Glutamatergic neuron (in vitro differentiated cells): ENCODE results near the gene CLRN1. TPM values are rescaled to one million over a fixed set of nuclear protein-coding genes. Genes with fewer than 3 reads are reported as not detected.

Experiments used
- DNase-seq: peaks from one replicate; pipeline ENCODE4 v3.0.0; 2022
- H3K27ac Mint-ChIP-seq: one replicate; pipeline ENCODE4 v1.8.0; 2020; ENCODE audit warnings: mild to moderate bottlenecking, mixed read lengths, inconsistent platforms; ENCODE audit not compliant: unreplicated experiment
- H3K27me3 Mint-ChIP-seq: one replicate; pipeline ENCODE4 v1.8.0; 2020; ENCODE audit warnings: mild to moderate bottlenecking, moderate library complexity, mixed read lengths, inconsistent platforms; ENCODE audit not compliant: unreplicated experiment
- H3K36me3 Mint-ChIP-seq: one replicate; pipeline ENCODE4 v1.8.0; 2020; ENCODE audit warnings: mild to moderate bottlenecking, mixed read lengths, inconsistent platforms; ENCODE audit not compliant: unreplicated experiment
- H3K4me1 Mint-ChIP-seq: one replicate; pipeline ENCODE4 v1.8.0; 2020; ENCODE audit warnings: mild to moderate bottlenecking, low read depth, mixed read lengths, inconsistent platforms; ENCODE audit not compliant: unreplicated experiment
- H3K4me3 Mint-ChIP-seq: one replicate; pipeline ENCODE4 v1.8.0; 2020; ENCODE audit warnings: mild to moderate bottlenecking, mixed read lengths, inconsistent platforms; ENCODE audit not compliant: unreplicated experiment
- H3K9me3 Mint-ChIP-seq: one replicate; pipeline ENCODE4 v1.8.0; 2020; ENCODE audit warnings: mild to moderate bottlenecking, moderate library complexity, mixed read lengths, inconsistent platforms; ENCODE audit not compliant: unreplicated experiment
- total RNA-seq: library from RNA; stranded (reverse); fragmentation: NEBNext Ultra II Directional; extraction: Animal tissue kit (Norgen Biotek cat#: 25700); gene quantifications from one replicate; pipeline ENCODE4 v1.2.1, GENCODE V29; 2021; ENCODE audit not compliant: unreplicated experiment
- TF ChIP-seq, protein P1 (sequence below): fragments of 200-600 bp; sonication (generic); IDR thresholded peaks from one replicate; pipeline ENCODE4 v1.5.0; 2021; ENCODE audit not compliant: partially characterized antibody, unreplicated experiment

CLRN1 gene
- total RNA-seq, 1 donor from 2014 or later = not detected

DNA sequence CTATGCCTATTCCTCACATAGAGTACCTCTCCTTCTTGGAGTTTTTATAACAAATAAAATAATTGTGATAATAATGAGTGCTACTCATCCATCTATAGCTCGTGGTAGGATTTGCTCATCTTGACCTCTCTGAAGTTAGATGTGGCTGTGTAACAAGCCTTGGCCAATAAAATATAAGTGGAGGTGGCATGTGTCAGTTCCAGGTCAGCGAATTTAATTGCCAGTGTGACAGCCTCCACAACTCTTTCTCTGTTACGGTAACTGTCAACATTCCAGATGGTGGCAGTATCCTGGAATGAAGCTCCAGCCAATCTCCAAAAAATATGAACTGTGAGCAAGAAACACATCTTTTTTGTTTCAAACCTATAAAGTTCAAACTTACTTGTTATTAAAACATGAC is 13.8 kb downstream of the CLRN1 start:
- H3K4me1 Mint-ChIP-seq = no peaks in the 10 kb centered on the region
- peaks cover 3% of the 10 kb centered on the region for H3K27me3 Mint-ChIP-seq
- H3K27ac Mint-ChIP-seq = no peak overlapping the region
- no peaks in the 10 kb centered on the region for H3K9me3 Mint-ChIP-seq
- no peak overlapping the region for H3K4me3 Mint-ChIP-seq
- TF ChIP-seq, protein P1, sequence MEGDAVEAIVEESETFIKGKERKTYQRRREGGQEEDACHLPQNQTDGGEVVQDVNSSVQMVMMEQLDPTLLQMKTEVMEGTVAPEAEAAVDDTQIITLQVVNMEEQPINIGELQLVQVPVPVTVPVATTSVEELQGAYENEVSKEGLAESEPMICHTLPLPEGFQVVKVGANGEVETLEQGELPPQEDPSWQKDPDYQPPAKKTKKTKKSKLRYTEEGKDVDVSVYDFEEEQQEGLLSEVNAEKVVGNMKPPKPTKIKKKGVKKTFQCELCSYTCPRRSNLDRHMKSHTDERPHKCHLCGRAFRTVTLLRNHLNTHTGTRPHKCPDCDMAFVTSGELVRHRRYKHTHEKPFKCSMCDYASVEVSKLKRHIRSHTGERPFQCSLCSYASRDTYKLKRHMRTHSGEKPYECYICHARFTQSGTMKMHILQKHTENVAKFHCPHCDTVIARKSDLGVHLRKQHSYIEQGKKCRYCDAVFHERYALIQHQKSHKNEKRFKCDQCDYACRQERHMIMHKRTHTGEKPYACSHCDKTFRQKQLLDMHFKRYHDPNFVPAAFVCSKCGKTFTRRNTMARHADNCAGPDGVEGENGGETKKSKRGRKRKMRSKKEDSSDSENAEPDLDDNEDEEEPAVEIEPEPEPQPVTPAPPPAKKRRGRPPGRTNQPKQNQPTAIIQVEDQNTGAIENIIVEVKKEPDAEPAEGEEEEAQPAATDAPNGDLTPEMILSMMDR = no peak
- DNase-seq = no peak
- H3K36me3 Mint-ChIP-seq = no peaks in the 10 kb centered on the region

DNA sequence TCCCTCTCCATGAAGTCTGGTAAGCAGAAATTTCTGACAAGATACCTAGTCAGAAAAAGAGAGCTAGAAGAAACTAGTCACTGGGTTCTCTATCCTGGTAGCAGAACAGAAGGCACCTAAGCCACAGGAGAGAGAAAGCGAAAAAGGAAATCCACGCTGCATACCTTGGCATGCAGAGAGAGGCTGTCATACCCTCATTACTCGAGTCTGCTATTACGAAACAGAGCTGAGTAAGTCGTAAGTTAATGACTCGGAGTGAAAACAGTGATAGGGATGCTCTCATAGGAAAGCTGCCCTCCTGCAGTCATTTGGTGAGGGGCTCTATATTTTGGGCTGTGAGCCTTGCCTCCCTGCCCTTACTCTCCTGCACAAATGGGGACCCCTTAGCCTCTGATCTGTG is 16.2 kb downstream of the CLRN1 start:
- Mint-ChIP-seq H3K36me3 (no peaks in the 10 kb centered on the region), H3K27me3 (peaks cover 3% of the 10 kb centered on the region), H3K4me1 (no peaks in the 10 kb centered on the region), H3K4me3 (no peak overlapping the region), H3K27ac (no peak overlapping the region), H3K9me3 (no peaks in the 10 kb centered on the region)
- TF ChIP-seq, protein P1 = no peak
- no peak for DNase-seq

DNA sequence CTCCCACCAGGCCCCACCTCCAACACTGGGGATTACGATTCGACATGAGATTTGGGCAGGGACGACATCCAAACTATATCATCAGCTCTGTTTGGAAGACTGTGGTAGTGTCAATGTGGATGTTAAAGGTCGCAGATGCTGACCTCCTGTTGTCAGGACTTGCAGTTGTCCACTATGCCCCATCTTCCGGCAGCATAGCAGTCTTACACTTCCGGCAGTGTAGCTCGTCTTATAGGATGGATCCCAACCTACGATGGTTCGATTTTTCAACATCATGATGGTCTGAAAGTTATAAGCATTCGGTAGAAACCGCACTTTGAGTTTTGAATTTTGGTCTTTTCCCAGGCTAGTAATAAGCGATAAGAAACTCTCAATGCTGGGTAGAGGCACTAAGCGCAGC is 20.6 kb downstream of the CLRN1 start:
- Mint-ChIP-seq H3K9me3 (no peaks in the 10 kb centered on the region), H3K4me1 (no peaks in the 10 kb centered on the region), H3K27ac (no peak overlapping the region), H3K36me3 (no peaks in the 10 kb centered on the region), H3K27me3 (peaks cover 1% of the 10 kb centered on the region), H3K4me3 (no peak overlapping the region)
- no peak for DNase-seq
- TF ChIP-seq, protein P1 = no peak

DNA sequence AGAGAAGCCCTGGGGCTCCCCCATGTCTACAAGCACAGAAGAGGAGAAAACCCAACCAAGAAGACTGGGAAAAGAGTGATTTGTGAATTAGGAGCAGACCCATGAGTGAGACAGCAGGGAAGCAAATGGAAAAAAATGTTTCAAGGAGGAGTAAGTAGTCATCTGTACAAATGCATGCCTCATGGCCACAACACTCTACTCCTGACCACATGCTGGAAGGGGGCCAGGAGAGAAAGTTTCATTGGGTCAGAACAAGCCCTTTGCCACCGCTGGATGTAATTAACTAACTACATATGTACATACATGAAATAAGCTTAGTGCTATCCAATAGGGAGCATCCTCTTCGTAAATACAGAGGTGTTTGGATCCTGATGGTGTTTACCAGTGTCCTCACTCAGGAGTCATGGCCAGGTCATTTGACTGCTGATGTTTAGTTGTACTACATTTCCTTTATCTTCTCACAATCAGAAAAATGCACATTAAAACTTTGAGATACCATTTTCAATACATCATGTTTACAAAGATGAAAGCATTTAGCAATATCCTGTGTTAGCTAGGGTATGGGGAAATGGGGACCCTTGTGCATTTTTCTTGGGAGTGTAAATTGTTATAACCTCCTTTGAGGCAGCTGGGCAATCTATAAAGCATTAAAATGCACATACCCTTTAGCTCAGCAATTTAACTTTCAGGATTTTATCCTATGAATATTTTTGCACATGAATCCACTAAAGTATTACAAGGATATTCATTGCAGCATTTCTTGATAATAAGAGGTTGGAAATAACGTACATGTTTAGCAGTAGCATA is 27.1 kb downstream of the CLRN1 start:
- Mint-ChIP-seq H3K36me3 (no peaks in the 10 kb centered on the region), H3K27me3 (peaks cover 2% of the 10 kb centered on the region), H3K4me3 (no peak overlapping the region), H3K4me1 (no peaks in the 10 kb centered on the region), H3K9me3 (peaks cover 1% of the 10 kb centered on the region), H3K27ac (no peak overlapping the region)
- DNase-seq = no peak
- TF ChIP-seq, protein P1 = no peak

DNA sequence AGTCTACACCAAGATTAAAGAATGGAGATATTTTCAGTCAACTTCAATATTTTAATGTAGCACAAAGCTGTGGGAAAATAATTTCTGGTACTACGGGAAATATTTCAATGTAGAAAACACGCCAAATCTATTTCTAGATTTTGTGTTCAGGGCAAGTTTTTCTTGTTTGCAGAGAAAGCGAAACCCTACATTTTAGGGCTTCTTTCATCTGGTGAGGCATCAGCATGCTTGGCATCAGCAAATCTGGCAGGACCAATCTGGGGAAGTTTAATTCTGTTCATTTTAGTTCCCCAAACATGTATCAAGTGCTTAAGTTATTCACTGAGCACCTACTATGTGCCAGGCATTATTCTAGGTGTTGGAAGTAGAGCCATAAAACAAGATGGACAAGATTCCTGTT is 30.3 kb downstream of the CLRN1 start:
- Mint-ChIP-seq H3K4me1 (no peaks in the 10 kb centered on the region), H3K27me3 (peaks cover 2% of the 10 kb centered on the region), H3K36me3 (no peaks in the 10 kb centered on the region), H3K4me3 (no peak overlapping the region), H3K9me3 (peaks cover 1% of the 10 kb centered on the region), H3K27ac (no peak overlapping the region)
- no peak for DNase-seq
- TF ChIP-seq, protein P1 = no peak
